Measurements from ENCODE around the gene LCN6. TPM values are rescaled to one million over a fixed set of nuclear protein-coding genes. Genes with fewer than 3 reads are reported as not detected.

The LCN6 gene
- total RNA-seq, 1 experiment from 2014 or later: not detected

- Histone ChIP-seq H3K79me1 (ENCODE audit: insufficient read depth, low read depth, low read length, poor library complexity, severe bottlenecking) (no peaks in the 10 kb centered on the region), H2BK120ac (ENCODE audit: low read depth, low read length, poor library complexity, severe bottlenecking) (no peak overlapping the region), H3K56ac (ENCODE audit: insufficient read length, low read depth, low read length) (no peak overlapping the region), H3K23me2 (ENCODE audit: insufficient read length, low read depth, low read length, poor library complexity, severe bottlenecking) (peaks cover 3% of the 10 kb centered on the region), H2AFZ (ENCODE audit: low read length) (no peak overlapping the region), H4K8ac (replicated peaks; ENCODE audit: insufficient read length, low read depth, low read length) (no peak overlapping the region), H4K5ac (ENCODE audit: insufficient read length, low read depth, low read length) (no peak overlapping the region), H4K20me1 (ENCODE audit: control insufficient read depth, insufficient read depth, insufficient read length) (no peaks in the 10 kb centered on the region), H2BK15ac (ENCODE audit: low read depth, low read length) (no peak overlapping the region), H3K27me3 (ENCODE audit: insufficient read depth, low read length) (no peaks in the 10 kb centered on the region), H3K4me2 (ENCODE audit: insufficient read depth, insufficient read length, low read length) (no peak overlapping the region), H3K23ac (ENCODE audit: insufficient read length, low read depth, low read length) (no peak overlapping the region), H3T11ph (ENCODE audit: low read length) (no peak overlapping the region), H3K14ac (ENCODE audit: insufficient read depth, low read length) (no peak overlapping the region), H3K4ac (ENCODE audit: low read depth, low read length) (no peak overlapping the region), H2BK20ac (ENCODE audit: low read depth, low read length, poor library complexity, severe bottlenecking) (no peak overlapping the region), H3K27ac (ENCODE audit: insufficient read length, low read depth, low read length) (no peak overlapping the region), H2BK5ac (ENCODE audit: insufficient read length, low read length) (no peak overlapping the region), H4K91ac (ENCODE audit: insufficient read length, low read depth, low read length) (no peak overlapping the region), H3K79me2 (ENCODE audit: insufficient read depth, low read length) (no peaks in the 10 kb centered on the region), H2AK5ac (ENCODE audit: insufficient read length, low read length) (no peak overlapping the region), H3K18ac (ENCODE audit: insufficient read length, low read depth, low read length) (no peak overlapping the region), H3K9me3 (ENCODE audit: control insufficient read depth, low read depth, low read length) (no peaks in the 10 kb centered on the region), H2BK12ac (ENCODE audit: insufficient read length, low read depth, low read length) (no peak overlapping the region), H3K4me1 (ENCODE audit: insufficient read depth, low read length) (no peaks in the 10 kb centered on the region), H3K9ac (ENCODE audit: extremely low read depth, insufficient read length, low read length) (no peak overlapping the region)
- WGBS (ENCODE audit: extremely low coverage, insufficient read length, low lambda C conversion rate): no CpG with 5 or more reads among the region's 16 CpGs
- Mint-ChIP-seq H3K36me3 (ENCODE audit: insufficient read depth in 1 of 3, low read depth in 3 of 3) (no peaks in the 10 kb centered on the region), H3K27ac (no peak overlapping the region), H3K27me3 (ENCODE audit: low read depth) (peaks cover 2% of the 10 kb centered on the region), H3K4me1 (peaks cover 0 to 16% of the 10 kb centered on the region in 2 experiments; a peak in 1 of 4 replicates), H3K4me3 (no peak overlapping the region), H3K9me3 (no peaks in the 10 kb centered on the region)
- no peak for TF ChIP-seq CTCF (conservative IDR thresholded peaks at IDR 0.05)
- no peak for DNase-seq
Observed at GRCh38 chr9:136743639-136744211, 4.6 kb downstream of the LCN6 start.
